LNCaP clone FGC (cell line): ENCODE results near the gene LRRIQ4.
A peak's percentile ranks its signal among the peaks of the same experiment; 100 is the strongest.

Source experiments
- DNase-seq: peaks from one replicate; pipeline ENCODE4 v3.0.0-alpha.2; 2011; ENCODE audit warnings: low read depth
- H3K4me3 ChIP-seq: 2 replicates; pipeline ENCODE4 v1.5.1; 2011; ENCODE audit warnings: mild to moderate bottlenecking, low read depth, low read length, control low read depth
- CTCF ChIP-seq: IDR thresholded peaks from 2 replicates; pipeline ENCODE4 v1.5.1; 2012; ENCODE audit warnings: mild to moderate bottlenecking; ENCODE audit not compliant: control insufficient read depth, insufficient read depth; ENCODE audit errors: extremely low read depth

LRRIQ4 gene

GRCh38 chr3:169822540-169822939 is 9.9 kb downstream of the LRRIQ4 start:
- no peak for DNase-seq
- TF ChIP-seq CTCF, result no peak
- no peak overlapping the region for H3K4me3 ChIP-seq

GRCh38 chr3:169822983-169823382 is 10.3 kb downstream of the LRRIQ4 start:
- no peak for TF ChIP-seq CTCF
- DNase-seq, result no peak
- H3K4me3 ChIP-seq, result no peak overlapping the region

- no peak for TF ChIP-seq CTCF
- DNase-seq, result no peak
Measured at GRCh38 chr3:169825316-169825715, 12.6 kb downstream of the LRRIQ4 start.

GRCh38 chr3:169827712-169828111 is 15.0 kb downstream of the LRRIQ4 start:
- H3K4me3 ChIP-seq, result no peak overlapping the region
- no peak for TF ChIP-seq CTCF
- no peak for DNase-seq

More at GRCh38 chr3:169825316-169825715, 12.6 kb downstream of the LRRIQ4 start:
- no peak overlapping the region for H3K4me3 ChIP-seq

GRCh38 chr3:169835533-169835932 is 22.9 kb downstream of the LRRIQ4 start:
- no peak for TF ChIP-seq CTCF
- H3K4me3 ChIP-seq, result no peak overlapping the region
- DNase-seq, result peak; percentile 37

GRCh38 chr3:169836078-169836941 is 23.6 kb downstream of the LRRIQ4 start:
- no peak for DNase-seq
- no peak for TF ChIP-seq CTCF
- no peak overlapping the region for H3K4me3 ChIP-seq

GRCh38 chr3:169836942-169837275 is 24.2 kb downstream of the LRRIQ4 start:
- H3K4me3 ChIP-seq, result no peak overlapping the region
- no peak for TF ChIP-seq CTCF
- DNase-seq, result no peak
